T-cell (primary cell): ENCODE results near the gene PLA2G4C. TPM values are rescaled to one million over a fixed set of nuclear protein-coding genes. Genes with fewer than 3 reads are reported as not detected.
"Not testable (repeated sequence)": the region's sequence is repeated elsewhere in the genome, so short reads cannot be mapped to it uniquely, and the experiment has no call there.

Experiments
- ATAC-seq, 4 experiments: fragments of 200-7000 bp in 3 of 4; fragments of 150-1000 bp in 1 of 4; cut with Tn5 transposase; replicated peaks in 1 of 4; 1 replicate in 3 of 4; 2 replicates in 1 of 4; pipeline ENCODE4 v1.10.0; 2021; ENCODE audit warnings: moderate library complexity in 3 of 4, mild to moderate bottlenecking in 2 of 4, moderate number of reproducible peaks in 1 of 4
- CTCF ChIA-PET, 2 donors: fragments of 300-600 bp; sonication (Branson Sonifier 250); formaldehyde crosslinking; loops; one replicate each; lab custom pipeline; 2022; ENCODE audit warnings: antibody characterized with exemption in 2 of 2; lab: Charles Lee
- POLR2A ChIA-PET, 2 donors: fragments of 300-600 bp; sonication (Branson Sonifier 250); formaldehyde crosslinking; loops; one replicate each; lab custom pipeline; 2022; ENCODE audit warnings: antibody characterized with exemption in 2 of 2; lab: Charles Lee
- DNase-seq, 35 experiments: peaks; one replicate each; pipeline versions ENCODE4 v3.0.0 to v3.0.0-alpha.2; 2013 to 2023
- H3K27ac ChIP-seq: one replicate; pipeline ENCODE4 v1.5.1; 2013; ENCODE audit warnings: low read length
- H3K27me3 ChIP-seq, 2 experiments: replicated peaks in 1 of 2; 1 replicate in 1 of 2; 2 replicates in 1 of 2; pipeline versions ENCODE4 v1.6.1 to v1.7.0; 2013; ENCODE audit warnings: low read length in 1 of 2, mixed read lengths in 1 of 2; ENCODE audit not compliant: control insufficient read depth in 2 of 2, insufficient read depth in 2 of 2; ENCODE audit errors: extremely low read depth in 1 of 2
- H3K36me3 ChIP-seq, 2 donors: 1 replicate in 1 of 2; 2 replicates in 1 of 2; pipeline versions ENCODE4 v1.6.1 to v1.7.0; 2013; ENCODE audit warnings: low read length in 1 of 2; ENCODE audit not compliant: control insufficient read depth in 2 of 2, insufficient read depth in 1 of 2; ENCODE audit errors: extremely low read depth in 1 of 2
- H3K4me1 ChIP-seq, 2 experiments: 1 replicate in 1 of 2; 2 replicates in 1 of 2; pipeline versions ENCODE4 v1.6.1 to v1.7.0; 2013; ENCODE audit warnings: low read length in 2 of 2, mixed read lengths in 1 of 2; ENCODE audit not compliant: insufficient read depth in 2 of 2, control insufficient read depth in 1 of 2; ENCODE audit errors: extremely low read depth in 1 of 2
- H3K4me3 ChIP-seq, 2 donors: 1 replicate in 1 of 2; 2 replicates in 1 of 2; pipeline versions ENCODE4 v1.5.1 to v1.7.0; 2013; ENCODE audit warnings: mild to moderate bottlenecking in 2 of 2, low read length in 1 of 2, moderate library complexity in 1 of 2; ENCODE audit not compliant: control insufficient read depth in 1 of 2; ENCODE audit errors: extremely low read depth in 1 of 2
- H3K9me3 ChIP-seq: 2 replicates; pipeline ENCODE4 v1.7.0; 2013
- H3K27ac Mint-ChIP-seq, 2 donors: one replicate each; pipeline ENCODE4 v1.8.0; 2020 to 2021; ENCODE audit warnings: mild to moderate bottlenecking in 2 of 2, mixed read lengths in 2 of 2
- H3K27me3 Mint-ChIP-seq, 2 donors: one replicate each; pipeline ENCODE4 v1.8.0; 2021 to 2022; ENCODE audit warnings: mixed read lengths in 2 of 2
- H3K36me3 Mint-ChIP-seq: one replicate; pipeline ENCODE4 v1.8.0; 2021; ENCODE audit warnings: mixed read lengths
- H3K4me1 Mint-ChIP-seq, 3 donors: one replicate each; pipeline ENCODE4 v1.8.0; 2020 to 2022; ENCODE audit warnings: mixed read lengths in 3 of 3, mild to moderate bottlenecking in 1 of 3
- H3K4me3 Mint-ChIP-seq, 3 donors: one replicate each; pipeline ENCODE4 v1.8.0; 2020 to 2022; ENCODE audit warnings: mild to moderate bottlenecking in 3 of 3, mixed read lengths in 3 of 3, moderate library complexity in 3 of 3
- H3K9me3 Mint-ChIP-seq, 3 donors: one replicate each; pipeline ENCODE4 v1.8.0; 2020 to 2022; ENCODE audit warnings: mixed read lengths in 3 of 3
- whole genome bisulfite sequencing: methylation state at CpG from one replicate; pipeline ENCODE4 v1.1.5; 2013; ENCODE audit warnings: missing lambda C conversion rate; ENCODE audit not compliant: insufficient coverage; 5-methylcytosine and 5-hydroxymethylcytosine counted together
- total RNA-seq, 35 experiments: library from RNA in 6 of 35; stranded (reverse) in 6 of 35; fragments of 120-200 nt in 1 of 35; gene quantifications; one replicate each; pipeline versions ENCODE4 v1.2.1 to v1.2.4 and lab custom pipeline; 2013 to 2026

Gene PLA2G4C
- total RNA-seq, 5 donors from 2014 or later (not counting 1 experiment from before 2014, with no cell fraction given), result 1.3 to 9.5 (median 3.4) TPM

DNA sequence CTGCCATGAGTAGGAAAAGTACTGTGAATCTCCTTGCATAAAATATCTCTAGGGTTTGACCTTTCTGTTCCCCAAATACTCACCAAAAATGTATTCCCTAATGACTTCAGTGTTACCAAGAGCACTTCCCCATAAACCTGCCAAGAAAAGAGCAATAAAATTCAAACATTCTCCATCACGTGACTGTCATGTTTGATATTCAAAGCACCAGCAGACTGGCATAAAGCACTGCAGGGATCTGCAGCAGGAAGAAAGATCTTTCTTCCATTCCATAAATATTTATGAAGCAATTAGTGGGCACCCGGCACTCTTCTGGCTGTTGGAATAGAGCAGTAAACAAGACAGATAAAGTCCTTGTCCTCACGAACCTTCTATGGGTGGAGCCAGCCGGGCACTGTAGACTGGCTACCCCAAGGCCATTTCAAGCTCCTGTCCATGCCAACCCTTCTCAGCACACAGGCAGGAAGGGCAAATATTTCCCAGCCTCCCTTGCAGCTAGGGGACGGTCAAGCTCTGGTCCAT is 20.3 kb downstream of the PLA2G4C start:
- Histone ChIP-seq H3K27me3 (peaks cover 0 to 28% of the 10 kb centered on the region in 2 experiments), H3K4me3 (no peak overlapping the region), H3K9me3 (no peaks in the 10 kb centered on the region), H3K27ac (no peak overlapping the region), H3K36me3 (no peaks in the 10 kb centered on the region), H3K4me1 (no peaks in the 10 kb centered on the region)
- DNase-seq (no peak), ATAC-seq (no peak)
- Mint-ChIP-seq H3K9me3 (peaks cover 15 to 22% (median 18%) of the 10 kb centered on the region in 3 donors), H3K27me3 (peaks cover 21 to 27% of the 10 kb centered on the region in 2 donors), H3K4me3 (no peak overlapping the region), H3K27ac (no peak overlapping the region), H3K4me1 (no peaks in the 10 kb centered on the region), H3K36me3 (peaks cover 7% of the 10 kb centered on the region)
- WGBS, result 89% methylated on average over 4 of the region's 5 CpGs
- CTCF ChIA-PET, result interaction anchor here in 1 of 2 donors (0.6 kb wide), 1 partner anchor 28 kb away, joined by 6 read pairs; no protein-coding TSS in a partner anchor
- POLR2A ChIA-PET, result no interaction called here

- H3K4me1 Mint-ChIP-seq, DNase-seq, H3K4me3 Mint-ChIP-seq, H3K36me3 Mint-ChIP-seq, H3K27ac ChIP-seq, H3K4me3 ChIP-seq, ATAC-seq, H3K9me3 ChIP-seq, CTCF ChIA-PET, H3K9me3 Mint-ChIP-seq, H3K27ac Mint-ChIP-seq, H3K4me1 ChIP-seq, POLR2A ChIA-PET, H3K36me3 ChIP-seq: not testable (repeated sequence)
- H3K27me3 ChIP-seq, result peaks cover 0 to 28% of the 10 kb centered on the region in 2 experiments
- WGBS, result 61% methylated on average over 2 of the region's 6 CpGs
- peaks cover 21 to 27% of the 10 kb centered on the region in 2 donors for H3K27me3 Mint-ChIP-seq
These were observed 21.6 kb downstream of the PLA2G4C start for GRCh38 chr19:48088991-48089390.

DNA sequence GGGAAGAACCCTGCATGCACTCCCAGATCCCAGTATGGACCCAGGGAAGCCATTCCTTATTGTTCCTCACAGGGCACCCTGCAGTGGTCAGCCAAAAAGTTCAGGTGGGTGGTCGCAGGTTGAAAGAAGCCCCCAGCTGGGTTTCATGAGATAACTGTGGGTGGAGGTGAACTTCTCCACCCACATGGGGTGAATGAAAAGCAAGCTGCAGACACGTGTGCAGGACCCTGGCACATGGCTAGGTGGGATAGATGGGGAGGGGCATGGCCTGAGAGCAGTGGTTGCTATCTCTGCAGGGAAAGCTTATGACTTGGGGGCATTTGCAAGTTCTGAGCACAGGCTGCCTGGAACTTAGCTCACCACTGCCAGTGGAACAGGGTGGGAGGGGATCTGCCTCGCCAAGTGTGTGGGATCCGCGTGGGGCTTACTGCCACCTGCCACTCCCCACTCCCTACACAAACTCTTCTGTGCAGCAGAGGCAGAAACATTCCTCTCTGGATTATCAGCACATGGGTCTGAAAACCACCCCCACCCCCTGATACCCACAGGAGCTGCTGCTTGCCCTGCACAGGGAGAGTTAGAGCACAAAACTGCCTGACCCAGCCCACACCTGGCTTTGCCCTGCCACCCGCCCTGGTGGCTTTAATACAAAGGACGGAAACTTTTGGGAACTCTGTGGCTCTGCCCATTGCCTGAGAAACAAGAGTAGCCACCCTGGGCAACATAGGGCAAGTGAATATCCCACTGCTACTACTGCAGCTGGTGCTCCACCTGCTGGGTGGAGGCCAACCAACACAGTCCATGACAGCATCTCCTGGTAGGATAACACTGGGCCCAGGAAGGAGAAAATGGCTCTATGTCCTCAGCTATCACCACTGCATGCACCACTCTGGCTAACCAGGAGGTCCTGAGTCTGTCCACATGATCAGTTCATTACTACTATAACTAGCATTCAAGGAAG is 24.4 kb downstream of the PLA2G4C start:
- no peak overlapping the region for H3K4me3 Mint-ChIP-seq
- Histone ChIP-seq H3K27ac (no peak overlapping the region), H3K9me3 (no peaks in the 10 kb centered on the region), H3K4me3 (no peak overlapping the region), H3K4me1 (no peaks in the 10 kb centered on the region), H3K27me3 (peaks cover 0 to 28% of the 10 kb centered on the region in 2 experiments), H3K36me3 (no peaks in the 10 kb centered on the region)
- no peaks in the 10 kb centered on the region for H3K9me3 Mint-ChIP-seq
- H3K27ac Mint-ChIP-seq, result no peak overlapping the region
- peaks cover 18 to 23% of the 10 kb centered on the region in 2 donors for H3K27me3 Mint-ChIP-seq
- 86% methylated on average over 4 of the region's 7 CpGs for WGBS
- H3K4me1 Mint-ChIP-seq, result no peaks in the 10 kb centered on the region
- DNase-seq (no peak), ATAC-seq (no peak)
- ChIA-PET CTCF (no interaction called here), POLR2A (no interaction called here)
- H3K36me3 Mint-ChIP-seq, result no peaks in the 10 kb centered on the region

DNA sequence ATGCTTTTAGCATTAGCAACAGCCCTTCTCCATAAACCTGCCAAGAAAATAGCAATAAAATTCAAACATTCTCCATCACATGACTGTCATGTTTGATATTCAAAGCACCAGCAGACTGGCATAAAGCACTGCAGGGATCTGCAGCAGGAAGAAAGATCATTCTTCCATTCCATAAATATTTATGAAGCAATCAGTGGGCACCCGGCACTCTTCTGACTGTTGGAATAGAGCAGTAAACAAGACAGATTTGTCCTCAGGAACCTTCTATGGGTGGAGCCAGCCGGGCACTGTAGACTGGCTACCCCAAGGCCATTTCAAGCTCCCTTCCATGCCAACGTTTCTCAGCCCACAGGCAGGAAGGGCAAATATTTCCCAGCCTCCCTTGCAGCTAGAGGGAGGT is 25.5 kb downstream of the PLA2G4C start:
- H3K4me1 ChIP-seq, result no peaks in the 10 kb centered on the region
- no peak for DNase-seq
- no peak overlapping the region for H3K4me3 ChIP-seq
- Mint-ChIP-seq H3K27ac (no peak overlapping the region), H3K27me3 (peaks cover 14 to 23% of the 10 kb centered on the region in 2 donors), H3K4me3 (no peak overlapping the region), H3K4me1 (no peaks in the 10 kb centered on the region), H3K36me3 (no peaks in the 10 kb centered on the region), H3K9me3 (no peaks in the 10 kb centered on the region)
- no peaks in the 10 kb centered on the region for H3K36me3 ChIP-seq
- no peak for ATAC-seq
- CTCF ChIA-PET, result no interaction called here
- POLR2A ChIA-PET, result no interaction called here
- WGBS, result no CpG with 5 or more reads among the region's 3 CpGs
- H3K27me3 ChIP-seq, result peaks cover 0 to 21% of the 10 kb centered on the region in 2 experiments
- no peaks in the 10 kb centered on the region for H3K9me3 ChIP-seq
- H3K27ac ChIP-seq, result no peak overlapping the region

DNA sequence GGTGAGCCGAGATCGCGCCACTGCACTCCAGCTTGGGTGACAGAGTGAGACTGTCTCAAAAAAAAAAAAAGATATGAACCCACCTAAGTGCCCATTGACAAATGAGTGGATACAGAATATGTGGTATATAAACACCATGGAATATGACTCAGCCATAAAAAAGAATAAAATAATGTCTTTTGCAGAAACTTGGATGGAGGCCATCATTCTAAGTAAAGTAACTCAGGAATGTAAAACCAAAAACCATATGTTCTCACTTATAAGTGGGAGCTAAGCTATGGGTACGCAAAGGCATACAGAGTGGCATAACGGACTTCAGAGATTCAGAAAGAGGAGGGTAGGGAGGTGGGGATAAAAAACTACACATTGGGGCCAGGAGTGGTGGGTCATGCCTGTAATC is 29.5 kb downstream of the PLA2G4C start:
- peaks cover 0 to 6% of the 10 kb centered on the region in 2 experiments for H3K27me3 ChIP-seq
- 83% methylated on average over 1 of the region's 5 CpGs for WGBS
- H3K27me3 Mint-ChIP-seq, result peaks cover 11 to 17% of the 10 kb centered on the region in 2 donors
- H3K4me3 Mint-ChIP-seq, result no peak overlapping the region
- no peaks in the 10 kb centered on the region for H3K9me3 ChIP-seq
- ATAC-seq (no peak), DNase-seq (no peak)
- no peaks in the 10 kb centered on the region for H3K4me1 ChIP-seq
- no peak overlapping the region for H3K27ac ChIP-seq
- CTCF ChIA-PET, result no interaction called here
- H3K36me3 Mint-ChIP-seq, result peaks cover 4% of the 10 kb centered on the region
- H3K9me3 Mint-ChIP-seq, result no peaks in the 10 kb centered on the region
- no peaks in the 10 kb centered on the region for H3K36me3 ChIP-seq
- no peak overlapping the region for H3K4me3 ChIP-seq
- H3K27ac Mint-ChIP-seq, result no peak overlapping the region
- H3K4me1 Mint-ChIP-seq, result no peaks in the 10 kb centered on the region
- POLR2A ChIA-PET, result no interaction called here

DNA sequence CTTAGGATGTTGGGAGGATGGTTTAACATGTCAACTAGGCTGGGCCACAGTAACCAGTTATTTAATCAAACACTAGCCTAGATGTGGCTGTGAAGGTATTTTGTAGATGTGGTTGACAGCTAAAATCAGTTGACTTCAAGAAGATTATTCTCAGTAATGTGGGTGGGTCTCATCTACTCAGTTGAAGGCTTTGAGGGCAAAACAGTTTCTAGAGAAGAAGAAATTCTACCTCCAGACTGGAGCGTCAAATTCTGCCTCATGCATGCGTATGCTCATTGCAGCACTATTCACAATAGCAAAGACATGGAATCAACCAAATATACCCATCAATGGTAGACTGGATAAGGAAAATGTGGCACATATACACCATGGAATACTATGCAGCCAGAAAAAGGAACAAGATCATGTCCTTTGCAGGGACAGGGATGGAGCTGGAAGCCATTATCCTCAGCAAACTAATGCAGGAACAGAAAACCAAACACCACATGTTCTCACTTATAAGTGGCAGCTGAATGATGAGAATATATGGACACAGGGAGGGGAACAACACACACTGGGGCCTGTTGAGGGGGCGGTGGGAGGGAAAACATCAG is 40.3 kb downstream of the PLA2G4C start:
- CTCF ChIA-PET, result not testable (repeated sequence)

More for the DNA sequence above, 40.3 kb downstream of the PLA2G4C start:
- H3K4me1 ChIP-seq, H3K4me3 Mint-ChIP-seq, H3K27ac Mint-ChIP-seq, ATAC-seq, DNase-seq, H3K4me3 ChIP-seq, H3K9me3 ChIP-seq, H3K9me3 Mint-ChIP-seq, H3K36me3 ChIP-seq, H3K36me3 Mint-ChIP-seq, H3K4me1 Mint-ChIP-seq, H3K27me3 Mint-ChIP-seq, POLR2A ChIA-PET, H3K27ac ChIP-seq: not testable (repeated sequence)
- peaks cover 0 to 19% of the 10 kb centered on the region in 2 experiments for H3K27me3 ChIP-seq
- WGBS, result 100% methylated on average over 1 of the region's 3 CpGs
